Measurements from ENCODE around the gene RNF187. TPM values are rescaled to one million over a fixed set of nuclear protein-coding genes. Genes with fewer than 3 reads are reported as not detected.

RNF187 gene
- total RNA-seq, 2 donors from 2014 or later: 103 to 112 TPM

GRCh38 chr1:228450200-228450599 is 37.0 kb upstream of the RNF187 start:
- Mint-ChIP-seq H3K9me3 (no peaks in the 10 kb centered on the region), H3K4me1 (peaks cover 14% of the 10 kb centered on the region), H3K36me3 (ENCODE audit: low read depth) (peaks cover 5% of the 10 kb centered on the region), H3K27me3 (ENCODE audit: insufficient read depth) (peaks cover 48% of the 10 kb centered on the region), H3K4me3 (no peak overlapping the region), H3K27ac (no peak overlapping the region)
- H3K9me3 ChIP-seq (ENCODE audit: control insufficient read depth, low read length): no peaks in the 10 kb centered on the region
- no peaks in the 10 kb centered on the region for H3K4me1 ChIP-seq (ENCODE audit: control insufficient read depth, insufficient read depth, low read length)
- 91 to 94% methylated on average over 5 to 9 of the region's 11 CpGs for WGBS, 2 experiments (ENCODE audit: insufficient coverage in 1 of 2, insufficient read length in 1 of 2)
- no peak overlapping the region for H3K9ac ChIP-seq (ENCODE audit: extremely low read depth, low read length, poor library complexity, severe bottlenecking)
- TF ChIP-seq, protein P1, sequence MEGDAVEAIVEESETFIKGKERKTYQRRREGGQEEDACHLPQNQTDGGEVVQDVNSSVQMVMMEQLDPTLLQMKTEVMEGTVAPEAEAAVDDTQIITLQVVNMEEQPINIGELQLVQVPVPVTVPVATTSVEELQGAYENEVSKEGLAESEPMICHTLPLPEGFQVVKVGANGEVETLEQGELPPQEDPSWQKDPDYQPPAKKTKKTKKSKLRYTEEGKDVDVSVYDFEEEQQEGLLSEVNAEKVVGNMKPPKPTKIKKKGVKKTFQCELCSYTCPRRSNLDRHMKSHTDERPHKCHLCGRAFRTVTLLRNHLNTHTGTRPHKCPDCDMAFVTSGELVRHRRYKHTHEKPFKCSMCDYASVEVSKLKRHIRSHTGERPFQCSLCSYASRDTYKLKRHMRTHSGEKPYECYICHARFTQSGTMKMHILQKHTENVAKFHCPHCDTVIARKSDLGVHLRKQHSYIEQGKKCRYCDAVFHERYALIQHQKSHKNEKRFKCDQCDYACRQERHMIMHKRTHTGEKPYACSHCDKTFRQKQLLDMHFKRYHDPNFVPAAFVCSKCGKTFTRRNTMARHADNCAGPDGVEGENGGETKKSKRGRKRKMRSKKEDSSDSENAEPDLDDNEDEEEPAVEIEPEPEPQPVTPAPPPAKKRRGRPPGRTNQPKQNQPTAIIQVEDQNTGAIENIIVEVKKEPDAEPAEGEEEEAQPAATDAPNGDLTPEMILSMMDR (conservative IDR thresholded peaks at IDR 0.05): no peak
- no peak for DNase-seq
- H3K36me3 ChIP-seq (ENCODE audit: control insufficient read depth, insufficient read depth, low read length): no peaks in the 10 kb centered on the region
- no peak overlapping the region for H3K27ac ChIP-seq (ENCODE audit: low read depth, low read length)
- H3K27me3 ChIP-seq (ENCODE audit: control insufficient read depth, insufficient read depth, low read length, poor library complexity, severe bottlenecking): peaks cover 25% of the 10 kb centered on the region
- no peak overlapping the region for H3K4me3 ChIP-seq (ENCODE audit: low read length)

GRCh38 chr1:228452194-228453021 is 34.8 kb upstream of the RNF187 start:
- Histone ChIP-seq H3K9me3 (ENCODE audit: control insufficient read depth, low read length) (no peaks in the 10 kb centered on the region), H3K27ac (ENCODE audit: low read depth, low read length) (no peak overlapping the region), H3K4me3 (ENCODE audit: low read length) (no peak overlapping the region), H3K4me1 (ENCODE audit: control insufficient read depth, insufficient read depth, low read length) (no peaks in the 10 kb centered on the region), H3K9ac (ENCODE audit: extremely low read depth, low read length, poor library complexity, severe bottlenecking) (no peak overlapping the region), H3K36me3 (ENCODE audit: control insufficient read depth, insufficient read depth, low read length) (no peaks in the 10 kb centered on the region), H3K27me3 (ENCODE audit: control insufficient read depth, insufficient read depth, low read length, poor library complexity, severe bottlenecking) (peaks cover 4% of the 10 kb centered on the region)
- TF ChIP-seq, protein P1 (conservative IDR thresholded peaks at IDR 0.05): no peak
- Mint-ChIP-seq H3K4me1 (peaks cover 6% of the 10 kb centered on the region), H3K36me3 (ENCODE audit: low read depth) (peaks cover 5% of the 10 kb centered on the region), H3K27me3 (ENCODE audit: insufficient read depth) (peaks cover 26% of the 10 kb centered on the region), H3K4me3 (no peak overlapping the region), H3K27ac (no peak overlapping the region), H3K9me3 (no peaks in the 10 kb centered on the region)
- no peak for DNase-seq
- WGBS, 2 experiments (ENCODE audit: insufficient coverage in 1 of 2, insufficient read length in 1 of 2): 82 to 90% methylated on average over 3 to 10 of the region's 10 CpGs

- Histone ChIP-seq H3K27me3 (ENCODE audit: control insufficient read depth, insufficient read depth, low read length, poor library complexity, severe bottlenecking) (no peaks in the 10 kb centered on the region), H3K4me1 (ENCODE audit: control insufficient read depth, insufficient read depth, low read length) (no peaks in the 10 kb centered on the region), H3K27ac (ENCODE audit: low read depth, low read length) (no peak overlapping the region), H3K9me3 (ENCODE audit: control insufficient read depth, low read length) (no peaks in the 10 kb centered on the region), H3K4me3 (ENCODE audit: low read length) (no peak overlapping the region), H3K9ac (ENCODE audit: extremely low read depth, low read length, poor library complexity, severe bottlenecking) (no peak overlapping the region), H3K36me3 (ENCODE audit: control insufficient read depth, insufficient read depth, low read length) (no peaks in the 10 kb centered on the region)
- 88 to 93% methylated on average over 8 to 10 of the region's 10 CpGs for WGBS, 2 experiments (ENCODE audit: insufficient coverage in 1 of 2, insufficient read length in 1 of 2)
- H3K36me3 Mint-ChIP-seq (ENCODE audit: low read depth): peaks cover 5% of the 10 kb centered on the region
- H3K27ac Mint-ChIP-seq: no peak overlapping the region
- peaks cover 21% of the 10 kb centered on the region for H3K27me3 Mint-ChIP-seq (ENCODE audit: insufficient read depth)
- TF ChIP-seq, protein P1 (conservative IDR thresholded peaks at IDR 0.05): no peak
- DNase-seq: no peak
- H3K4me1 Mint-ChIP-seq: peaks cover 8% of the 10 kb centered on the region
- H3K9me3 Mint-ChIP-seq: no peaks in the 10 kb centered on the region
- H3K4me3 Mint-ChIP-seq: no peak overlapping the region
Measured at GRCh38 chr1:228453022-228453560, 34.1 kb upstream of the RNF187 start.

All from endodermal cell (in vitro differentiated cells).